ENCODE results near the gene LRRC45.

The LRRC45 gene

DNA sequence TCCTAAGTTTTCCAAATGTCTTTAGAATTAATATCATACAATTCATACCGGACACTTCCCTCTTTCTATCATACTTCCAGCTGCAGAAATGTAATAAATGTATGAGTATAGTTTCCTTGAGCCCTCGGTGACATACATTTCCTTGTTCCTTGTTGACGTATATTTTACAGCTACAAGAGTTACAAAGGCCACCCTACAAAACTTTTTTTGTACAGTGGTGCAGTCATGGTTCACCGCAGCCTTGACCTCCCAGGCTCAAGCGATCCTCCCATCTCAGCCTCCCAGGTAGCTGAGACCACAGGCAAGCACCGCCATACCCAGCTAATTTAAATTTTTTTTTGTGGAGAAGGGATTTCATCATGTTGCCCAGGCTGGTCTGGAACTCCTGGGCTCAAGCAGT is 49.7 kb downstream of the LRRC45 start:
- Histone ChIP-seq H3K4me3 (ENCODE audit: low read length) (no peak overlapping the region), H3K27me3 (ENCODE audit: control insufficient read depth, insufficient read depth, low read length) (peaks cover 6% of the 10 kb centered on the region), H3K4me1 (ENCODE audit: control insufficient read depth, low read depth, low read length) (no peaks in the 10 kb centered on the region), H3K36me3 (ENCODE audit: control insufficient read depth, low read depth, low read length) (no peaks in the 10 kb centered on the region), H3K9me3 (ENCODE audit: control insufficient read depth, low read depth, low read length) (no peaks in the 10 kb centered on the region), H3K27ac (ENCODE audit: low read length) (no peak overlapping the region), H3K9ac (ENCODE audit: low read length) (no peak overlapping the region)

DNA sequence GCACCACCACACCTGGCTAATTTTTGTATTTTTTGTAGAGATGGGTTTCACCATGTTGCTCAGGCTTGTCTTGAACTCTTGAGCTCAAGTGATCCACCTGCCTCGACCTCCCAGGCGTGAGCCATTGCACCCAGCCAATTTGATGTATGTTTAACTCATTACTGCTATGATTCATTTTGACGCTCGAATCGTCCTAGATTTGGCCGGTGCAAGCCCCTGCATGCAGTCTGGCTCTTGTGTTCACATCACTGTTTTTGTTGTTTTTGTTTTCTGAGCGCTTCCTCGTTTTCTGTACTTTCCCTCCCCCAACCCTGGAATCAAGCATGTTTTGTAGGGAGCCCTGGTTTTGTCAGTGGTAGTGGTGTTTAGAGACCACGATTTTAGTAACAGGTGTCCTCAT is 50.3 kb downstream of the LRRC45 start:
- H3K36me3 ChIP-seq (ENCODE audit: control insufficient read depth, low read depth, low read length) = peaks cover 5% of the 10 kb centered on the region
- no peaks in the 10 kb centered on the region for H3K9me3 ChIP-seq (ENCODE audit: control insufficient read depth, low read depth, low read length)
- H3K4me1 ChIP-seq (ENCODE audit: control insufficient read depth, low read depth, low read length) = no peaks in the 10 kb centered on the region
- no peak overlapping the region for H3K4me3 ChIP-seq (ENCODE audit: low read length)
- no peak overlapping the region for H3K27ac ChIP-seq (ENCODE audit: low read length)
- no peak overlapping the region for H3K9ac ChIP-seq (ENCODE audit: low read length)
- H3K27me3 ChIP-seq (ENCODE audit: control insufficient read depth, insufficient read depth, low read length) = peaks cover 6% of the 10 kb centered on the region

DNA sequence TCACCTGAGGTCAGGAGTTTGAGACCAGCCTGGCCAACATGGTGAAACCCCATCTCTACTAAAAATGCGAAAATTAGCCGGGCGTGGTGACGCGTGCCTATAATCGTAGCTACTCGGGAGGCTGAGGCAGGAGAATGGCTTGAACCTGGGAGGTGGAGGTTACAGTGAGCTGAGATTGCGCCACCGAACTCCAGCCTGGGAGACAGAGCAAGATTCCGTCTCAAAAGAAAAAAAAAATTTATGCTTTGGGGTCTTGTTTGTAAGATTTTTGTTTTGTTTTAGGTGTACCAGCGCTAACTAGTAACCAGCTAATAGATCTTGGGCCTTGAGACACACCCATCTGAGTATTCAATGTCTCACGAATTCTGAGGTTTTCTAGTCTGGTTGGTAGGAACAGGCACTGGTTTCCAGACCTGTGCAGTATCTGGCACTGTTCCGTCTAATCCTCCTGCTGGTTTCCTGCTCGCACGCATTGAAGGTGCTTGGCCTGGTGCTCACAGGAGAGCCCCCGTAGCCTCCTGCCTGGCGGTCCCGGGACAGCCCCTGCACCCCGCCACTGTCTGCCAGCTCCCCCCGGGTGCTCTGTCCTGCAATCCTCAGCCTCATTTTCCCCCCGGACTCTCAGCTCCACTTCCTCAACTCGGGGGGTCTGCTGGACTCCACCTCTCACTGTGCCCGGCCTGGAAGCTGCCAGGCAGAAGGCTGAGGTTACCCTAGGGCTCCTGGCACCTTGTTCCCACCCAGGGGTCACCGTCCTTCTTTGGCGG is 53.1 kb downstream of the LRRC45 start:
- H3K4me1 ChIP-seq (ENCODE audit: control insufficient read depth, low read depth, low read length) = no peaks in the 10 kb centered on the region
- H3K4me3 ChIP-seq (ENCODE audit: low read length) = no peak overlapping the region
- no peak overlapping the region for H3K9ac ChIP-seq (ENCODE audit: low read length)
- H3K9me3 ChIP-seq (ENCODE audit: control insufficient read depth, low read depth, low read length) = no peaks in the 10 kb centered on the region
- peaks cover 30% of the 10 kb centered on the region for H3K36me3 ChIP-seq (ENCODE audit: control insufficient read depth, low read depth, low read length)
- H3K27ac ChIP-seq (ENCODE audit: low read length) = no peak overlapping the region
- no peaks in the 10 kb centered on the region for H3K27me3 ChIP-seq (ENCODE audit: control insufficient read depth, insufficient read depth, low read length)

DNA sequence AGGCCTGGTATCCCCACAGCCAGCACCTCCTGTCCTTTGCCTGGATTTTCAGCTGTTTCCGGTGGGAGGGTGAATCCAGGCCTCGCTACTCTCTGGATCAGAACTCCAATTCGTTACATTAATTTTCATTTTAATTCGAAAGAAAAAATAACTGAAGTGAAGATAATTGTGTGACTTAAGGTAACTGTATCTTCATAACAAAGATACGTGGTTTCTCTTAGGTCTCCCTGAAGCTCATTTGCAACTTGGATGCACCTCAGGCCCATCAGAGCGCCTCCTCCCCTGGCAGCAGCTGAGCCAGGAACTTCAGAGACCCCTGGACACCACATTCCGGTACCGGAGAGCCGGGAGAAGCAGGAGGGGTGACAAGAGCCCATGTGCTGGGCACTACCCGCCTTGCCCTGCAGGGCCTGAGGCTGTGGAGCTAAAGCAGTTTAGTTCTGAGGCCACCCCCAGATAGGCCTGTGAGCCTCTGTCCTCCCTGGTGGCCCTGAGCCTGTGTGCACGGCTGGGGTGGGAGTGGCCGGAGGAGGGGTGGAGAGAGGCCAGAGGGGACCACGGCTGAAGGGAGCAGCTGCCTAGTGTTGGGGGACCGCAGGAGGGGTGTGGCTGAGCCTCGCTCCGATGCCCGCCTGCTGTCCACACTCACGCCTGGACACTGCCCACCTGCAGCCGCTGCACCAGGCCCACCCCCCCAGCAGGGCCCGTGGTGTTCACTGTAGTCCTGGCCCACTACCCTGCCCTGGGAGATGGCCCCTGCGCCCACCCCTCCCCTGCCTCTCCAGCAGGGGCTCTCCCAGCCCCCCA is 53.9 kb downstream of the LRRC45 start:
- Histone ChIP-seq H3K9ac (ENCODE audit: low read length) (no peak overlapping the region), H3K27me3 (ENCODE audit: control insufficient read depth, insufficient read depth, low read length) (no peaks in the 10 kb centered on the region), H3K9me3 (ENCODE audit: control insufficient read depth, low read depth, low read length) (no peaks in the 10 kb centered on the region), H3K36me3 (ENCODE audit: control insufficient read depth, low read depth, low read length) (peaks cover 37% of the 10 kb centered on the region), H3K4me3 (ENCODE audit: low read length) (no peak overlapping the region), H3K4me1 (ENCODE audit: control insufficient read depth, low read depth, low read length) (no peaks in the 10 kb centered on the region), H3K27ac (ENCODE audit: low read length) (no peak overlapping the region)

DNA sequence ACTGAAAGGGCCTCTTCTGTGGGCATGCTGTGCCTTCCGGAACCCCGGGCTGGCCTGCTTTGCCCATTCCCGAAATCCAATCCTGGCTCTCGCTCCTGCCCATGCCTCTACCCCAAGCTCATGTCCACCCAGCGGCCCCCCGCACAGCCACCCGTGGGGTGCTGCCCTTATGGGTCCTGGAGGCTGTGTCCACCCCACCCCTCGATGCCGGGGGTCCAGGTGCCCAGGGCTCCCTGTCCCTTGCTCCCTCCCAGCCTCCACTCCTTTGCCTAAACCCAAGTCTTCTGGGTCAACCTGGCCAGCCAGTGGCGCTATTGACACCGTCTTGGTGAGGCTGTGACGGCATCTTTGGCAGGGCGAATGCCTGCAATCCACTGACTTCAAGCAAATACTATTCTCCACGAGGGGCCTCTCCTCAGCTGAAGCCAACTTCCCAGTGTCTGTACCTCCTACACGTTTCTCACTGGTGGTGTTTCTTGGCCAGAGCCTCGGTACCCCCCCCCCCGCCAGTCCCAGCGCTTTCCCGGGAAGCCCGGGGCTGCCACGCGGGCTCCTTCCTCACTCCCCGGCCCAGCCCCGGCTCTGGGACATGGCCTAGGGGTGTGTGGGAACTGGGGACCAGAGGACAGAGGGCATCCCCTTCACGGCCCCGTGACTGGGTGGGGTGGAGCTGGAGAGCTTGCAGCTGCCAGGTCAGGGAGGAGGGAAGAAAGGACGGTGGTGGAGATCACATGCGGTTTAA is 54.7 kb downstream of the LRRC45 start:
- H3K27ac ChIP-seq (ENCODE audit: low read length) = no peak overlapping the region
- no peak overlapping the region for H3K4me3 ChIP-seq (ENCODE audit: low read length)
- no peaks in the 10 kb centered on the region for H3K9me3 ChIP-seq (ENCODE audit: control insufficient read depth, low read depth, low read length)
- no peaks in the 10 kb centered on the region for H3K4me1 ChIP-seq (ENCODE audit: control insufficient read depth, low read depth, low read length)
- H3K27me3 ChIP-seq (ENCODE audit: control insufficient read depth, insufficient read depth, low read length) = no peaks in the 10 kb centered on the region
- H3K36me3 ChIP-seq (ENCODE audit: control insufficient read depth, low read depth, low read length) = peaks cover 45% of the 10 kb centered on the region
- no peak overlapping the region for H3K9ac ChIP-seq (ENCODE audit: low read length)

DNA sequence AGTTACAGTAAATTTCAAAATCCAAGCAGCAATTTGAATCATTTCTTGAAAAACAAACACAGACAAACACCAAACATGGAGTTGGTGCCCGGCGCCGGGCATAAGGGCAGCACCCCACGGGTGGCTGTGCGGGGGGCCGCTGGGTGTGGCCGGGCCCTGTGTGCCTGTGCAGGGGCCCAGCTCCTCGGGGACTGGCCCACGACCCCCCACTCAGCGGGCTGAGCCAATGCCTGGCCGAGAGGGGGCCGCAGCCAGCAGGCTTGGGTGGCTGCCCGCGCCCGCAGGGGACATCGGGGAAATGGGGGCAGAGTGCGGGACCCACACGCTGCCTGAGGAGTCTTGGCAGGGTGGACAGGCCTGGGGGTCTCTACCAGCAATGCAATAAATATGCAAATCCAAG is 55.3 kb downstream of the LRRC45 start:
- peaks cover 51% of the 10 kb centered on the region for H3K36me3 ChIP-seq (ENCODE audit: control insufficient read depth, low read depth, low read length)

DNA sequence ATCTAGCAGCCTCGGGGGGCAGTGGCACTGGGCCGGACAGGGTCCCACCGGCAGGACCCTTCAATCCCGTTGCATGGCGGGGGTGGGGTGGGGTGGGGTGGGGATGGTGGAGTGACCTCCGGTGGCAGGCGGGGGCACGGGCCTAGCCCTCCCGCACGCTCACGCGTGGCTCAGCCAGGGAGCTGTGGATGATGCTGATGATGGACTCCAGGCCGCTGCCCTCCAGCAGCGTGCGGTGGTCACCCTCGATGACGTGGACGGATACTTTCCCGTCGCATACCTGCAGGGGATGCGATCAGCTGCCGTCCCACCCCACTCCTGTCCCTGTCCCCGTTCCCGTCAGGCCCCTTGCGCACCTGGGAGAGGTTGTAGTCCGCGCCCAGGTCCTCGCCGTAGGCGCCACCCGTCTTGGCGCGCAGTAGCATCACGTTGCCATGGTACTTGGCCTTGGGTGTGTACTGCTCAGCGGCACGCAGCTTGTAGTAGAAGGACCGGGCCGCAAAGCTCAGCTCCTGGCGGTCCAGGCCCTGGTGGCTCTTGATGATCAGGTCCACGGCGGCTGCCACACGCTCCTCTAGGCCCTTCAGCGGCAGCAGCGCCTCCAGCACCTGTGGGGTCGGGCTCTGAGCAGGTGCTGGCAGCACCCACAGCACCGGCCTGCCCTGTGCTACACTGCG is 56.0 kb downstream of the LRRC45 start:
- H3K9me3 ChIP-seq (ENCODE audit: control insufficient read depth, low read depth, low read length) = no peaks in the 10 kb centered on the region
- H3K4me1 ChIP-seq (ENCODE audit: control insufficient read depth, low read depth, low read length) = no peaks in the 10 kb centered on the region
- H3K27ac ChIP-seq (ENCODE audit: low read length) = no peak overlapping the region
- H3K9ac ChIP-seq (ENCODE audit: low read length) = no peak overlapping the region
- peaks cover 58% of the 10 kb centered on the region for H3K36me3 ChIP-seq (ENCODE audit: control insufficient read depth, low read depth, low read length)
- no peaks in the 10 kb centered on the region for H3K27me3 ChIP-seq (ENCODE audit: control insufficient read depth, insufficient read depth, low read length)
- no peak overlapping the region for H3K4me3 ChIP-seq (ENCODE audit: low read length)

More for the DNA sequence above, 55.3 kb downstream of the LRRC45 start:
- Histone ChIP-seq H3K4me1 (ENCODE audit: control insufficient read depth, low read depth, low read length) (no peaks in the 10 kb centered on the region), H3K4me3 (ENCODE audit: low read length) (no peak overlapping the region), H3K27me3 (ENCODE audit: control insufficient read depth, insufficient read depth, low read length) (no peaks in the 10 kb centered on the region), H3K9me3 (ENCODE audit: control insufficient read depth, low read depth, low read length) (no peaks in the 10 kb centered on the region), H3K27ac (ENCODE audit: low read length) (no peak overlapping the region), H3K9ac (ENCODE audit: low read length) (no peak overlapping the region)

DNA sequence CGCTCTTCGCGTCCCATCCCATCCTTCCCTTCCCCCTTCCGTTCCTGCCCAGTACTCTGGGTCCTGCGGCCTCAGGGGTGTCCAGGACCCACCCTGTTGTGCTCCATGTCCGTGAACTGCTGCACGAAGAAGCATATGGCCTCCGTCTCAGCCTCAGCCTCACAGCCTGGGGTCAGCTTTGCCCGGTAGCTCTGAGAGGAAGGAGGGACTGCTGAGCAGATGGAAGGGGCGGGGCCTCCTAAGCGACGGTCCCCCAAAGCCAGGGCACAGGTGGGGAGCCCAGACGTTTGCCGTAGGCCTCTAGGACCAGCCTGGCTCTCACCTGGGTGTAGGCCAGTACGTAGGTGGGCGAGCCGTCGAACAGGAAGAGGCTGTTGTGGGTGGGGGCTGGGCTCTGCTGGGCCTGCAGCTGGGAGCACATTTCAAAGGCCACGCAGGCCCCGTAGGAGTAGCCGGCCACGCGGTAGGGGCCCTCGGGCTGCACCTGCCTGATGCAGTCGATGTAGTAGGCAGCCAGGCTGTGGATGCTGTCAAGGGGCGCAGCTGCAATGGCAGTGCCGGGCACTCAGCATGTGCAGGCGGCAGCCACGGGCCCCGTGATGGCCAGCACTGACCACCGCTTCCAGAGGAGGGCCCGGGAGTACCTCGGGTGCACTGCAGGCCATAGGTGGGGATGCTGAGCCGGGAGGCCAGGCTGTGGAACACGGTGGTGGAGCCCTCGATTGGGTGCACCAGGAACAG is 57.1 kb downstream of the LRRC45 start:
- Histone ChIP-seq H3K9me3 (ENCODE audit: control insufficient read depth, low read depth, low read length) (no peaks in the 10 kb centered on the region), H3K27ac (ENCODE audit: low read length) (no peak overlapping the region), H3K27me3 (ENCODE audit: control insufficient read depth, insufficient read depth, low read length) (no peaks in the 10 kb centered on the region), H3K9ac (ENCODE audit: low read length) (no peak overlapping the region), H3K4me3 (ENCODE audit: low read length) (no peak overlapping the region), H3K36me3 (ENCODE audit: control insufficient read depth, low read depth, low read length) (peaks cover 69% of the 10 kb centered on the region), H3K4me1 (ENCODE audit: control insufficient read depth, low read depth, low read length) (no peaks in the 10 kb centered on the region)

Data from iPS-18a (cell line).